GM12874 (cell line): Measurements from ENCODE around the gene RXRA.

ENCODE experiments used
- TF ChIP-seq, protein P1 (sequence below): IDR thresholded peaks from 2 replicates; pipeline ENCODE4 v1.5.1; 2011; ENCODE audit warnings: low read depth, mild to moderate bottlenecking, control low read depth, low read length, moderate library complexity; ENCODE audit not compliant: insufficient read depth

Gene RXRA

GRCh38 chr9:134373953-134374300 is 47.7 kb downstream of the RXRA start:
- TF ChIP-seq, protein P1, sequence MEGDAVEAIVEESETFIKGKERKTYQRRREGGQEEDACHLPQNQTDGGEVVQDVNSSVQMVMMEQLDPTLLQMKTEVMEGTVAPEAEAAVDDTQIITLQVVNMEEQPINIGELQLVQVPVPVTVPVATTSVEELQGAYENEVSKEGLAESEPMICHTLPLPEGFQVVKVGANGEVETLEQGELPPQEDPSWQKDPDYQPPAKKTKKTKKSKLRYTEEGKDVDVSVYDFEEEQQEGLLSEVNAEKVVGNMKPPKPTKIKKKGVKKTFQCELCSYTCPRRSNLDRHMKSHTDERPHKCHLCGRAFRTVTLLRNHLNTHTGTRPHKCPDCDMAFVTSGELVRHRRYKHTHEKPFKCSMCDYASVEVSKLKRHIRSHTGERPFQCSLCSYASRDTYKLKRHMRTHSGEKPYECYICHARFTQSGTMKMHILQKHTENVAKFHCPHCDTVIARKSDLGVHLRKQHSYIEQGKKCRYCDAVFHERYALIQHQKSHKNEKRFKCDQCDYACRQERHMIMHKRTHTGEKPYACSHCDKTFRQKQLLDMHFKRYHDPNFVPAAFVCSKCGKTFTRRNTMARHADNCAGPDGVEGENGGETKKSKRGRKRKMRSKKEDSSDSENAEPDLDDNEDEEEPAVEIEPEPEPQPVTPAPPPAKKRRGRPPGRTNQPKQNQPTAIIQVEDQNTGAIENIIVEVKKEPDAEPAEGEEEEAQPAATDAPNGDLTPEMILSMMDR, result no peak

DNA sequence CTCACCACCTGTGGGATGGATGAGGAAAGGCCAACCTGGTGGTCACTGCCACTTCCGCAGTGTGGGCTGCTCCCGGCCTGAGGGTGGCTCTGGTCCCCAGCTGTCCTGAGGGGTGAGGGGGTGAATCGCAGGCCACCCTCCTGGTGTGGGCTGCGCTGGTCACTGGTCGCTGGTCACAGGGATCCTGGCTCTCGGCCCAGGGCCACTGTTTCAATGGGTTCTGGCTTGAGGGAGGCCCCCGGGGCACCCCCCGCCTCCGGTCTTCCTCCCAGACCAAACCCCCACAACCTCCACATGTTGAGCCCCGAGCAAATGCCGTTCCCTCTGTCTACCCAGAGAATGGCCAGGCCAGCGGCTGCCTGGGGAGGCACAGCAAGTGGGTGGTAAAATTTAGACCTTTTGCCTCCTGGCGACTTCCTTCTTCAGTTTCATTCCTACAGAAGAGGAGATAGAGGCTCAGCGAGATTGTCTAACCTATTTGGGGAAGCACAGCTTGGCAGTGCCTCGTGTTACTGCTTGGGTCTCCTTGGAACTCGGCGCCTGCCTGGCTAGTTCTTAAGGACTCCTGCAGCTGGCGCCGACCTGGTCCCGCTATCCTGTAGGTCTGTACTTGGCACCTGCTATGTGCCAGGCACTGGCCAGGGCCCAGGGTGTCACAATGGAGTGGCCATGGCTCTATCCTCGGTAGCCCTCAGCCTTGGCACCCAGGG is 48.2 kb downstream of the RXRA start:
- TF ChIP-seq, protein P1, result no peak

GRCh38 chr9:134375011-134375390 is 48.7 kb downstream of the RXRA start:
- TF ChIP-seq, protein P1, result no peak

- TF ChIP-seq, protein P1, result no peak
Measured at GRCh38 chr9:134375430-134376385, 49.5 kb downstream of the RXRA start.

DNA sequence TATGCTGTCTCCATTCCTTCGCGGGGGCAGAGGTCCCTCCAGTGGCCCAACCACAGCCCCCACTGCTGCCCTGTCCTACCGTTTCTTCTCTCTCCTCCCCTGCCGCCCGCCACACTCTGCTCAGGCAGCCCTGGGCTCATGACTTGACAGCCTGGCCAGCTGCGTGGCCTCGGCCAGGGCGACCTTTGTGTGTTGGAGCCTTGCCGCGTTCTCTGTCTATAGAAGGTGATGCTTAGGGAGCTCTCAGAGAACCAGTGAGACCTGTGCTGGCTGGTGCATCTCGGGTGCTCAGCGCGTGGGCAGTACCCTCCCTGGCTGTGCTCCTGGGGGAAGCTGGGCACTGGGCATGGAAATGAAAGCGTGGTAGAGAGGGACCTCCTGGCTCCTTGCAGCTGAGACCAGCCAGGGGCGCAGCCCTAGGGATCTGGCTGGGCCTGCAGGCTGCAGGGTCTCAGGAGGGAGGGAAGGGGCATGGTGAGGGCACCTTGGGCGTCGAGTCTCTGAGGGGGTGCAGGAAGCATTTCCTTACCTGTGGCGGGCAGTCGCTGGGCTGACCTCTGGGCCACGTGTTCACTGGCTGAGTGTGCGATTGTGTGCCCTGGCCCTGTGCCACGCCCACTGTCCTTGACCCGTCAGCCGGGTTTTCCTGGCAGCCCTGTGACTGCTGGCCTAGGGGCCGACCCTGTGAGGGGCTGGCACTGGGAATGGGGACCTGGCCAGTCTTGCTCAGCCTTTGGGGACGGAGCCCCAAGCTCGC is 50.3 kb downstream of the RXRA start:
- TF ChIP-seq, protein P1, result no peak

DNA sequence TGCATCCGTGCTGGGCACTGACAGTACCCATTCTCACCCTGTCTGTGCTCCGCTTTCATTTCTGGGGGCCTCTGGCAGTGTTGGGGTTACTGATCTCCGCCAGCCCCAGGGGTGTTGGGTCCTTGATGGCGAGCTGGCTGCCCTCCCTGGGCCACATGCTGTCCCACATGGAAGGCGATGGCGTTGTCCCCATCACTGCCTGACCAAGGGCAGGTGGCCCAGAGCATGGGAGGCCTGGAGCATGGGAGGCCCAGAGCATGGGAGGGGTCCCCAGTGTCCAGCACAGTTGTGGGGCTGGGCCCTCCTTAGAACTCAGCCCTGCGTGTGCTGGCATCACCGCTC is 50.9 kb downstream of the RXRA start:
- TF ChIP-seq, protein P1, result no peak

GRCh38 chr9:134377976-134378375 is 51.7 kb downstream of the RXRA start:
- TF ChIP-seq, protein P1, result no peak
